Stimulated activated CD4-positive, alpha-beta T cell treated with anti-CD3 and anti-CD28 coated beads, Interleukin-15, amount 100 ng/mL, for 1 hour (primary cell): Measurements from ENCODE around the gene CCDC120.

Experiments used
- DNase-seq, 2 donors: peaks; one replicate each; pipeline ENCODE4 v3.0.0-alpha.2; 2020; ENCODE audit warnings: low read depth in 1 of 2, low spot score in 1 of 2

CCDC120 gene

GRCh38 chrX:49100704-49101628 lies 42.2 kb downstream of the CCDC120 start:
- DNase-seq = peak; percentile 76 to 79

GRCh38 chrX:49101629-49101984 lies 42.8 kb downstream of the CCDC120 start:
- no peak for DNase-seq

- no peak for DNase-seq
Measured at GRCh38 chrX:49102190-49102589, 43.4 kb downstream of the CCDC120 start.

GRCh38 chrX:49103637-49104036 lies 44.8 kb downstream of the CCDC120 start:
- no peak for DNase-seq

GRCh38 chrX:49106296-49106695 lies 47.5 kb downstream of the CCDC120 start:
- no peak for DNase-seq

GRCh38 chrX:49106930-49107329 lies 48.1 kb downstream of the CCDC120 start:
- no peak for DNase-seq

- DNase-seq = no peak
Measured at GRCh38 chrX:49108641-49109040, 49.8 kb downstream of the CCDC120 start.

GRCh38 chrX:49110417-49110816 lies 51.6 kb downstream of the CCDC120 start:
- DNase-seq = no peak

- DNase-seq = no peak
Measured at GRCh38 chrX:49111791-49112190, 53.0 kb downstream of the CCDC120 start.

- DNase-seq = no peak
Measured at GRCh38 chrX:49116076-49116475, 57.3 kb downstream of the CCDC120 start.

GRCh38 chrX:49116716-49117115 lies 57.9 kb downstream of the CCDC120 start:
- DNase-seq = no peak

GRCh38 chrX:49117581-49117980 lies 58.8 kb downstream of the CCDC120 start:
- DNase-seq = no peak
